CD4-positive, alpha-beta T cell treated with Interleukin-17A for 1 hour (primary cell): ENCODE data around the gene DOCK1.

Experiments used
- DNase-seq: peaks from one replicate; pipeline ENCODE4 v3.0.0-alpha.2; 2020

DOCK1 gene

DNA sequence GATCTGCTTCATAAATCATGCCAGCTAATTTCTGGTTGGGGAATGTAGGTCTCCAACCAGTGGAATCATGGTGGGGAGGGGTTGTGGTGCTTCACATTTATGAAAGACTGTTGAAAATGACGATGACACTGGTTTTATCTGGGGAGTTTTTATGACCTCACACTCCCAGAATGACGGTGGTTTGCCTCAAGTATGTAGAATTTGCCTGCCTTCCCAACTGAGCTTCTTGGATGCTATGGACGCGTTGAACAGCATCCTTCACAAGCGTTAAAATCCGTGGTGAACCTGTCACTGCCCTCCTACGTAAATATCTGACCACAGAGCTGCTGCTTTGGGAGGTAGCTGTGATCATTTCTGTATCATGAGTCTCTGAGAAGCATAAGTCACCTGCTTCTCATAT is 287.9 kb downstream of the DOCK1 start:
- no peak for DNase-seq

GRCh38 chr10:127194111-127194510 is 288.9 kb downstream of the DOCK1 start:
- DNase-seq = no peak

- no peak for DNase-seq
Observed at GRCh38 chr10:127194599-127194998, 289.4 kb downstream of the DOCK1 start.

DNA sequence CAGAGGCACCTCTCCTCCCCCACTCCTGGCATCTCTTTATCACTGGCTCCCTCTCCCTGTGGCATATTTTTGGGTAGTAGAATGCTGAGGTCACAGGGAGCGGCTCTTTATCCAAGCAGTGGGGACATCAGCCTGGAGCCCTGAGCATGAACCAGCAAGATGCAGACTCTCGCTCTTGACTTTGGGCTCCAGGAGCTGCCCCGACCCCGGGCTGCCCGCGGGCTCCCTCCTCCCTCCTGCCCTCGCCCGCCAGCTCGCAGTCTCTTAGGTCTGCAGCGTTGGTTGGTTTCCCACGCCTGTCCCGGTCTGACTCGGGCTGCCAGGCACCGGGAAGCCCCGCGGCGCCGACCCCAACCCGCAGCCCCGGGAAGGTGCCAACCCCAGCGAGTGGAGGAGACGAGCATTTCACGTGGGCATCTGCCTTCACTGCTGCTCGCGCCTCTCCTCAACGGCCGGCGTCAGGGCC is 289.8 kb downstream of the DOCK1 start:
- DNase-seq = no peak

- no peak for DNase-seq
Observed at GRCh38 chr10:127195571-127196281, 290.5 kb downstream of the DOCK1 start.

GRCh38 chr10:127196282-127197153 is 291.3 kb downstream of the DOCK1 start, which contains the start of gene INSYN2A:
TSS of gene INSYN2A (minus strand) at chr10:127196591. CDS start at chr10:127176395, 20,196 bp downstream.
- DNase-seq = no peak

DNA sequence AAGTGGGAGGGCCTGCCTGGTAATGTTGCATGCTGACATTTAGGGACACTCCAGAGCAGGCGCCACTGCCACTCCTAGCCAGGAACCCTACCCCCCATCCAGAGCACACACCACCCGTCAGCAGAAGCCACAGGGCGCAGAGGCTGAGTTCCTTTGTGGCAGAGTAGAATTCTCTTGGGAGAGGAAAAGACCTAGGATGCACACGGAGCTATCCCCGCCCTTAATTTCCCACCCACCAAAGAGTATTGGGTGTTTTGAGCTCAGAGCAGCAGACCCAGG is 291.9 kb downstream of the DOCK1 start:
- no peak for DNase-seq

GRCh38 chr10:127198307-127198706 is 293.1 kb downstream of the DOCK1 start:
- no peak for DNase-seq

DNA sequence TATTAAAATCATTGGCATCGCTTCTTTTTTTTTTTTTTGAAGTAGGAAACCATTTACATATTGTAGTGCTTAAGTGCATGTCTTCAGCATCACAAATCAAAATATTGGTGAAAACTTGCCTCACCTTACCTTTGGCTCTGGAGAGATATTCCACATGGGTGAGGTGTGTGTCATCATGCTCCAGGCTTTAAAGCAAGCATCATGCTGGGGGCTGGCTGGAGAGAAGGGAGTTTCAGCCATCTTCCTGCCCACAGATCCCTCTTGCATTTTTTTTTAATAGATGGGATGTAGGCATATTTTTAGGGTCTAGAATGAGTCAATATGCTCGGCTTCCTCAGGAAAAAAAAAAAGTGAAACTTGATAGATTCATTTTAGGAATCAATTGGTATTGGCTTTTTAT is 293.5 kb downstream of the DOCK1 start:
- DNase-seq = no peak

- DNase-seq = no peak
Observed at GRCh38 chr10:127200646-127201045, 295.4 kb downstream of the DOCK1 start.

DNA sequence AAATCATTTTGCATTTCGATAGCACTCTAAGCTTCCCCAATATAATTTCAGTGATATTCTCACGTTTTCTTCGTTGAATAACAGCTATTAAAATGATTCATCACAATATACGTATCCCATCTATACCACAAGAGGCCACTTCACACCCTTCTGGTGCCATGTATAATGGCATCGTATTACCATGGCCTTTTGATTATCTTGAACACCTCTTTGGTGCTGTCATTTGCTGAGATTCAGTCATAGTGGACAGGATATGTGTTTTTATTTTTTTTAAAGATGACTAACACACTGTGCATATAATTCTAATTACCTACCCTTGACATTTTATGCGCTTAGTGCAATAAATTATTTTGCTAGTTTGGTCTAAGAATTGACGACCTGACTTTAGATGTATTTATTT is 297.8 kb downstream of the DOCK1 start:
- DNase-seq = no peak

- no peak for DNase-seq
Observed at GRCh38 chr10:127207081-127207480, 301.9 kb downstream of the DOCK1 start.

- no peak for DNase-seq
Observed at GRCh38 chr10:127210936-127211466, 305.8 kb downstream of the DOCK1 start.

- DNase-seq = no peak
Observed at GRCh38 chr10:127215866-127216265, 310.6 kb downstream of the DOCK1 start.

GRCh38 chr10:127216274-127216673 is 311.0 kb downstream of the DOCK1 start:
- no peak for DNase-seq

DNA sequence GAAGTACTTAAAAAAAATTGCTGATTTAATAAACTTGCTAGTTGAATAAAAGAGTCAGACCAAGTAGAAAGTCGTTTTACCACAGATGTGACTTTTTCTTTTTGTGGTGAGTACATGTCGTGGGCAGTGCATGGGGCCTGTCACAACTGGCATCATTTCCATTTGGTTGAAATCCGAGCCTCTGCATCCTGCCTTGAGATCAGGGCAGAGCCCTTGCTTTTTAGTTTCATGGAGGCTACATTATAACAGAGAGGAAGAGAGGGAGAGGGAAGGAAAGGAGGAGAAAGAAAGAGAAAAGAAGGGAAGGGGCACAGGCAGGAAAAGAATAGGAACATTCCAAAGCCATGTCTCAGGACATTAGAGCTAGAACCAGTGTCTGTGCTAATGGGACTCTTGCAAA is 311.6 kb downstream of the DOCK1 start:
- no peak for DNase-seq

GRCh38 chr10:127218658-127219057 is 313.4 kb downstream of the DOCK1 start:
- no peak for DNase-seq

DNA sequence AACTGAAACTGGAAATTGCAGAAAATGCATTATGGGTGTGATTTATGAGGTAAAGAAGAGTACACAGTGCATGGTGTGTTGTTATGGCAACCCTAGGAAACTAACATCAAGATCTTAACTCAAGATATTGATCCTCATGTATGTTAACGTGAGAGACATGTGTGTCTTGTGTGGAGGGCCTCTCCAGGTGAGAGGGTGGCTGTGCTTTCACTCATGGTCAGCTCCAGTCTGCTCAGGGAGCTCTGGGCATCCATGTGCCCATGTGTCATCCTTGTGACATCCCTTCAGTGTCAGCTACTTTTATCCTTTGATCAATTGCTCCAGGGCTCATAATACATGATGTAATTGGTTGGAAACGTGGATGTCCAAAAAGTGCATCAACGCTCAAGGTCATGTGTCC is 316.1 kb downstream of the DOCK1 start:
- no peak for DNase-seq

DNA sequence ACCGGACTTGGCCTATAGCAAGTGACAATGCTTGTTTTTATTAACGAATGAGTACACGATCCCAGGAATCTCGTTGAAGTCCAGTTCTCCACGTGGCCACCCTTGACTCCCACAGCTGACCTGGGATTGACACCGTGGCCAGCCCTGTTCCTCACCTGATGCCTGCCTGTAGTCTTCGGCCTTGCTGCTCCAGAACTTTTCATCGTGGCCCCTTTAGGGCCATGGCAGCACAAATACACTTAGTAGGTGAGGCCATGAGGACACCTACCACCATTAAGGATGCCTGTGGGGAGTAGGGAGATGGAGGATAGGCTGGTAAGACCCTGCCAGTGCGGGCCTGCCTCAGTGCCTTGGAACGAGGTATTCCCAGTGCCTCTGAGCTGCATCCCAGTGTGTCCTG is 321.8 kb downstream of the DOCK1 start:
- no peak for DNase-seq

DNA sequence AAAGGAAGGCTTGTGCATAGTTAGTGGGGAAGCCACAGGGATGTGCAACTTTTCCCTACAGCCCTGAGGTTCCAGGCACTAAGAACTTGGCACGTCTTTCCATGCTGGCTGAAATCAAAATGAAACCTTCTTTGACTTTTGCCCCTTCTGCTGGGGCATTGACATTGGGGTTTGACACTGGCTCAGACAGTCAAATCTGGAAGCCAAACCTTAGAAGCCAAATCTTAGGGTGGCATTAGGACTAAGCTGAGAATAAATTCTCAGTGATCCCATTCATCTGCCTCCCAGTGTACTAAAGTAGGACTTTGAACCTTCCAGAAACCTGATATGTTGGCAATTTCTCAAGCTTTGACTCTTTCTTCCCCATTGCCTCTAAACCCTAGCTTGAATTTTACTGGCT is 322.4 kb downstream of the DOCK1 start:
- no peak for DNase-seq

DNA sequence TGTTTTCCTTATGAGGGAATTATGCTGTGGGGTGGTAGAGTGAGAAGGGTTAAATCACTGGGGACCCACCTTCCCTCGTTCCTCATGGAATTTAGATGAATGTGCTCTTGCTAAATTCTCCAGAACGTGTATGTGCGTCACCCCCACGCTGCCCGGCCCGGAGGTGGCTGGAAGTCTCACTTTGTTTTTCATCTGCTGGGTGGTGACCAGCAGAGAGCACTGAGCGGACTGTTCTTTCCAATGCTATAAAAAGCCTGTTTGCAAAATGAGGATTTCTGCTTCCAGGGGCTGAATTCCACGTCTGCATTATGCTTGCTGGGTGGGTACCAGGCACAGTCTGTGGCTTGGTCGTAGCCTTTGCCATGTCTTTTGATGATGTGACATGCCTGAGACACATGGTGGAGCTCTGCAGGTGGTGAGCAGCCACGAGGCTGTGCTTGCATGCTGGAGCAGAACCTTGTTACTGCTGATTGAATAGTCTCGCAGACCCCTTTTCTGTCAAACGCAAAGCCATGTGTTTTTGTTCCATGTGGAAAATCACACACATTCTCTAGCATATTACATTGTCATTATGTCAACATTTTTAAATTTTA is 323.1 kb downstream of the DOCK1 start:
- no peak for DNase-seq

GRCh38 chr10:127234306-127234800 is 329.1 kb downstream of the DOCK1 start:
- no peak for DNase-seq

DNA sequence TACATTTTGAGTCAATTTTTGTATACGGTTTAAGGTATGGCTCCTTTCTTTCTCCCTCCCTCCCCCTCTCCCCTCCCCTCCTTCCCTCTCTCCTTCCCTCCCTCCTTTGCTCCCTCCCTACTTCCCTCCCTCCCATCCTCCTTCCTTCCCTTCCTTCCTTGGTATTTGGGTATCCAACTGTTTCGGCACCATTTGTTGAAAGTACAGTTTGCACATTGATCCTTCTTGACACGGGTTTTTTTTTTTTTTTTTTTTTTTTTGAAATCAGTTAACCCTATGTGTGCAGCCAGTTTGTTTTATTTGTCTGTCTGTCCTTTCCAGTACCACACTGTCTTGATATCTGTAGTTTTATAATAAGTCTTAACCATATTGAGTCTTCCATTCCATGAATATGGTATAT is 331.0 kb downstream of the DOCK1 start:
- no peak for DNase-seq

DNA sequence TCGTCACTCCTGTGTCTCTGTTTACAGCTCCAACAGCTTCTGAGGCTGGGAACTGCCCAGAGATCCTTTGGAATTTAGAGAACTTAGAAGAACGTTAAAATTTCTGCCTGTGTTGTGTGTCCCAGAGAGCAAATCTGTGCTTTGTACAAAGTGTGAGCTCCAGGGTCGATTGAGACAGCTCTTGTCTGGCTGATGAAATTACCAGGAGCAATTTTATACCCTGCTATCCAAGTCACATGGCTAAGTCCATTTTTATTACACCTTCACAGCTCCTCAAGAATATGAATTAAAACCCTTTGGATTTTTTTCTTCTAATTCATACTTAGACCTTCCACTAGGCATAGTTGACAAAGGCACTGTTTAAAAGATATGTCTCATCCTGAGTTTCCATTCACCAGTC is 337.7 kb downstream of the DOCK1 start:
- DNase-seq = no peak
